Activated CD8-positive, alpha-beta memory T cell treated with anti-CD3 and anti-CD28 coated beads, Interleukin-2, amount 50 U/mL, for 48 hours (primary cell): ENCODE data around the gene LVRN.

Experiments used
- DNase-seq: peaks from one replicate; pipeline ENCODE4 v3.0.0-alpha.2; 2020

Gene LVRN

GRCh38 chr5:115956957-115957356, 5.3 kb upstream of the LVRN start:
- no peak for DNase-seq

- DNase-seq, result peak; percentile 50
Observed at GRCh38 chr5:115961381-115962238, 665 bp upstream of the LVRN start.

- peak; percentile 54 for DNase-seq
Observed at GRCh38 chr5:115962565-115963402, 509 bp downstream of the LVRN start.

GRCh38 chr5:115963566-115963965, 1.3 kb downstream of the LVRN start:
- no peak for DNase-seq

GRCh38 chr5:115968770-115969169, 6.5 kb downstream of the LVRN start:
- DNase-seq, result no peak

GRCh38 chr5:115977096-115977495, 14.8 kb downstream of the LVRN start:
- DNase-seq, result no peak

- DNase-seq, result no peak
Observed at GRCh38 chr5:115977988-115978387, 15.7 kb downstream of the LVRN start.

- DNase-seq, result no peak
Observed at GRCh38 chr5:115978779-115979178, 16.5 kb downstream of the LVRN start.

- no peak for DNase-seq
Observed at GRCh38 chr5:115979201-115980041, 17.1 kb downstream of the LVRN start.

- DNase-seq, result no peak
Observed at GRCh38 chr5:115983519-115983918, 21.2 kb downstream of the LVRN start.

GRCh38 chr5:115985802-115986757, 23.8 kb downstream of the LVRN start:
- no peak for DNase-seq

- no peak for DNase-seq
Observed at GRCh38 chr5:115988002-115988401, 25.7 kb downstream of the LVRN start.

- no peak for DNase-seq
Observed at GRCh38 chr5:115992848-115993350, 30.6 kb downstream of the LVRN start.

GRCh38 chr5:115995351-115995750, 33.1 kb downstream of the LVRN start:
- no peak for DNase-seq

- no peak for DNase-seq
Observed at GRCh38 chr5:116002116-116002906, 40.0 kb downstream of the LVRN start.

GRCh38 chr5:116004248-116004647, 42.0 kb downstream of the LVRN start:
- no peak for DNase-seq

GRCh38 chr5:116009806-116010205, 47.5 kb downstream of the LVRN start:
- no peak for DNase-seq

- no peak for DNase-seq
Observed at GRCh38 chr5:116011046-116011445, 48.8 kb downstream of the LVRN start.

- DNase-seq, result no peak
Observed at GRCh38 chr5:116013207-116013785, 51.0 kb downstream of the LVRN start.

- DNase-seq, result no peak
Observed at GRCh38 chr5:116013936-116014335, 51.7 kb downstream of the LVRN start.
